Smooth muscle cell (in vitro differentiated cells): Measurements from ENCODE around the gene CD79A. TPM values are rescaled to one million over a fixed set of nuclear protein-coding genes. Genes with fewer than 3 reads are reported as not detected.

Experiments used
- DNase-seq: peaks from one replicate; lab custom pipeline; 2025; ENCODE audit not compliant: unreplicated experiment; lab: John Stamatoyannopoulos, UW
- H2AFZ ChIP-seq: fragments of 200-600 bp; sonication (generic); 2 replicates; pipeline ENCODE4 v1.6.0; 2016; ENCODE audit warnings: antibody characterized with exemption, low read depth, mild to moderate bottlenecking
- H3F3A ChIP-seq: fragments of 200-600 bp; sonication (generic); 2 replicates; pipeline ENCODE4 v1.6.0; 2017; ENCODE audit warnings: antibody characterized with exemption, low read depth
- H3K27ac ChIP-seq: fragments of 200-600 bp; sonication (generic); 2 replicates; pipeline ENCODE4 v1.5.1; 2016; ENCODE audit warnings: low read depth, mild to moderate bottlenecking
- H3K27me3 ChIP-seq: fragments of 200-600 bp; sonication (generic); 2 replicates; pipeline ENCODE4 v1.6.1; 2016; ENCODE audit warnings: low read depth, mild to moderate bottlenecking
- H3K36me3 ChIP-seq: fragments of 200-600 bp; sonication (generic); 2 replicates; pipeline ENCODE4 v1.5.1; 2016; ENCODE audit warnings: low read depth
- H3K4me1 ChIP-seq: fragments of 200-600 bp; sonication (generic); 2 replicates; pipeline ENCODE4 v1.5.1; 2016; ENCODE audit warnings: low read depth
- H3K4me2 ChIP-seq: fragments of 200-600 bp; sonication (generic); 2 replicates; pipeline ENCODE4 v1.6.0; 2016; ENCODE audit warnings: mild to moderate bottlenecking
- H3K4me3 ChIP-seq: fragments of 200-600 bp; sonication (generic); 2 replicates; pipeline ENCODE4 v1.5.1; 2016; ENCODE audit warnings: mild to moderate bottlenecking
- H3K79me2 ChIP-seq: fragments of 200-600 bp; sonication (generic); 2 replicates; pipeline ENCODE4 v1.6.0; 2016; ENCODE audit warnings: low read depth, mild to moderate bottlenecking
- H3K9ac ChIP-seq: fragments of 200-600 bp; sonication (generic); 2 replicates; pipeline ENCODE4 v1.6.0; 2016; ENCODE audit warnings: low read depth
- H3K9me3 ChIP-seq: fragments of 200-600 bp; sonication (generic); replicated peaks from 2 replicates; pipeline ENCODE4 v1.5.1; 2016; ENCODE audit warnings: low read depth
- H4K20me1 ChIP-seq: fragments of 200-600 bp; sonication (generic); 2 replicates; pipeline ENCODE4 v1.6.0; 2016; ENCODE audit warnings: low read depth
- CTCF ChIP-seq: fragments of 200-600 bp; sonication (generic); IDR thresholded peaks from 2 replicates; pipeline ENCODE4 v1.5.1; 2017; ENCODE audit warnings: borderline replicate concordance, mild to moderate bottlenecking, antibody characterized with exemption; ENCODE audit not compliant: insufficient read depth, poor library complexity, severe bottlenecking
- WGBS: methylation state at CpG from one replicate; pipeline ENCODE4 v1.1.7; 2016; ENCODE audit warnings: low lambda C conversion rate; 5-methylcytosine and 5-hydroxymethylcytosine counted together
- polyA plus RNA-seq: library from polyadenylated mRNA; unstranded; fragments of >200 nt; fragmentation: Nextera tagmentation; extraction: Ambion mirVana; gene quantifications from 2 replicates; pipeline ENCODE4 v1.2.1, GENCODE V29; 2016
- total RNA-seq: library from RNA; depleted of rRNA; stranded (reverse); fragments of >200 nt; gene quantifications from 2 replicates; pipeline ENCODE4 v1.2.3, GENCODE V29; 2014

The CD79A gene
- total and polyA plus RNA-seq, 2 experiments from 2014 or later: 0.41 TPM; not detected in 1

DNA sequence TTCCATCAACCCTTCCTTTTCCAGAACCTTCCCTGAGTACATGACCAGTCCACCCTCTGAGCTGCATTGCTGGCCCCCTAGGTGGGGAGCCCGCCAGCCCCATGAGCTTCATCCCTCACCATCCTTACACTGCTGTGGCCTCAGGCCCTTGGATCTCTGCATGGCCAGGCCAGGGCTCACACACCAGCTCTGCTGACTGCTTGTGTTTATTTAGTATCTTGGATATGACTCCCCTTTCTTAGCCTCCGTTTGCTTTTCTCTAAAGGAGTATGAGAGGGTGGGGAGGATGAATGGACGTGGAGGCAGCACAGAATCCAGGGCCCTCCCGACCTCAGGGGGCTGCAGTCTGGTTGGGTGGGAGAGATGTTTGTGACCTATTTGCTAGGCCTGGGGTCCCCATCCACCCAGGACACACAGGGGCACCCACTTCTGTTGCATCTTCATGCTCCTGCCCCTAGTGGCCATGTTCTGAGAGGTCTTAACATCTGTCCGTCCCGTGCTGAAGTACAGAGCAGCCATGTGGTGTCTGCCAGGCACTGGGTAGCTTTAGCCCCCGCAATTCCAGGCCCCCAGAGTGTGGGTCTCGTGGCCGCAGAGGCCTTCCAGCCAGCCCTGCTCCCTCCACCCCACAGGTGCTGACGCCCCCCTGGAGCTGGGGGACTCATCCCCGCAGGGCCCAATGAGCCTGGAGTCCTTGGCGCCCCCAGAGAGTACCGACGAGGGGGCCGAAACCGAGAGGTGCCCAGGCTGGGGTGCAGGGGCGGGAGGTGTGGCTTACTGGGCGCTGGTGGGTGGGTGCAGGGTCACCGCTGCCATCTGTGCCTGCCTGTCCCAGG lies 18.9 kb downstream of the CD79A start:
- TF ChIP-seq CTCF: no peak
- H3K27ac ChIP-seq: no peak overlapping the region
- H2AFZ ChIP-seq: no peak overlapping the region
- no peak overlapping the region for H3K4me3 ChIP-seq
- no peaks in the 10 kb centered on the region for H3K9me3 ChIP-seq
- peaks cover 20% of the 10 kb centered on the region for H4K20me1 ChIP-seq
- no peak overlapping the region for H3K4me2 ChIP-seq
- H3K9ac ChIP-seq: no peak overlapping the region
- H3K4me1 ChIP-seq: no peaks in the 10 kb centered on the region
- no peak for DNase-seq
- no peaks in the 10 kb centered on the region for H3K27me3 ChIP-seq
- H3K79me2 ChIP-seq: no peaks in the 10 kb centered on the region
- no peaks in the 10 kb centered on the region for H3K36me3 ChIP-seq
- H3F3A ChIP-seq: no peaks in the 10 kb centered on the region
- 91% methylated on average over 18 of the region's 19 CpGs for WGBS

DNA sequence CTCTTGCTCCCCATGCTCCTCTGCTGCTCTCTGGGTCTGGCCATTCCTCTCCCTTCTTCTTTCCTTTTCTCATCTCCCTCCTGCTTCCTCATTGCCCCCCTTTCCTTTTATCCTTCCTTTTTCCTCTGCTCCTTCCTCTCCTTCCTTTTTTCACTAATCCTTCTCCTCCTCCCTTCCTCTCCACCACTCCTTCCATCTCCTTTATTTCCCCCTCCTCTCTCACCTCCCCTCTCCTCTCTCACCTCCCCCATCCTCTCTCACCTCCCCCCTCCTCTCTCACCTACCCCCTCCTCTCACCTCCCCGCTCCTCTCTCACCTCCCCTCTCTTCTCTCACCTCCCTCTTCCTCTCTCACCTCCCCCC lies 19.5 kb downstream of the CD79A start:
- no CpG with 5 or more reads among the region's 1 CpG for WGBS
- H3K9ac ChIP-seq: no peak overlapping the region

GRCh38 chr19:41897181-41897580 lies 20.1 kb downstream of the CD79A start:
- no CpG with 5 or more reads among the region's 3 CpGs for WGBS
- Histone ChIP-seq H3F3A (no peaks in the 10 kb centered on the region), H3K4me2 (no peak overlapping the region), H2AFZ (no peak overlapping the region), H3K27me3 (no peaks in the 10 kb centered on the region), H3K79me2 (no peaks in the 10 kb centered on the region), H3K4me3 (no peak overlapping the region), H4K20me1 (peaks cover 8% of the 10 kb centered on the region), H3K9ac (no peak overlapping the region), H3K27ac (no peak overlapping the region), H3K36me3 (no peaks in the 10 kb centered on the region), H3K4me1 (no peaks in the 10 kb centered on the region), H3K9me3 (no peaks in the 10 kb centered on the region)
- TF ChIP-seq CTCF: no peak
- no peak for DNase-seq

More for the DNA sequence above, 19.5 kb downstream of the CD79A start:
- no peaks in the 10 kb centered on the region for H3K4me1 ChIP-seq
- H3K9me3 ChIP-seq: no peaks in the 10 kb centered on the region
- H3K4me3 ChIP-seq: no peak overlapping the region
- H3K27me3 ChIP-seq: no peaks in the 10 kb centered on the region
- H3F3A ChIP-seq: no peaks in the 10 kb centered on the region
- no peak for DNase-seq
- no peak overlapping the region for H3K4me2 ChIP-seq
- H4K20me1 ChIP-seq: peaks cover 14% of the 10 kb centered on the region
- no peak overlapping the region for H3K27ac ChIP-seq
- H3K79me2 ChIP-seq: no peaks in the 10 kb centered on the region
- no peak for TF ChIP-seq CTCF
- H2AFZ ChIP-seq: no peak overlapping the region
- H3K36me3 ChIP-seq: no peaks in the 10 kb centered on the region

GRCh38 chr19:41897820-41898219 lies 20.7 kb downstream of the CD79A start:
- no peak for TF ChIP-seq CTCF
- no peaks in the 10 kb centered on the region for H3K27me3 ChIP-seq
- no peaks in the 10 kb centered on the region for H3K4me1 ChIP-seq
- no peaks in the 10 kb centered on the region for H3K36me3 ChIP-seq
- no peaks in the 10 kb centered on the region for H3K9me3 ChIP-seq
- H3K9ac ChIP-seq: no peak overlapping the region
- no peak for DNase-seq
- H3K4me3 ChIP-seq: no peak overlapping the region
- no peaks in the 10 kb centered on the region for H3F3A ChIP-seq
- no peak overlapping the region for H2AFZ ChIP-seq
- H4K20me1 ChIP-seq: peaks cover 2% of the 10 kb centered on the region
- H3K27ac ChIP-seq: no peak overlapping the region
- no peaks in the 10 kb centered on the region for H3K79me2 ChIP-seq
- 95% methylated on average over 24 of the region's 24 CpGs for WGBS
- no peak overlapping the region for H3K4me2 ChIP-seq
